Activated T-helper 9 cell treated with anti-CD3 and anti-CD28 coated beads, Interleukin-2, amount 50 U/mL, for 16 hours (primary cell): ENCODE measurements around the gene STEAP1.
"Not testable (repeated sequence)": the region's sequence is repeated elsewhere in the genome, so short reads cannot be mapped to it uniquely, and the experiment has no call there.

Experiments
- DNase-seq: peaks from one replicate; pipeline ENCODE4 v3.0.0-alpha.2; 2020; ENCODE audit warnings: low read depth

The STEAP1 gene

DNA sequence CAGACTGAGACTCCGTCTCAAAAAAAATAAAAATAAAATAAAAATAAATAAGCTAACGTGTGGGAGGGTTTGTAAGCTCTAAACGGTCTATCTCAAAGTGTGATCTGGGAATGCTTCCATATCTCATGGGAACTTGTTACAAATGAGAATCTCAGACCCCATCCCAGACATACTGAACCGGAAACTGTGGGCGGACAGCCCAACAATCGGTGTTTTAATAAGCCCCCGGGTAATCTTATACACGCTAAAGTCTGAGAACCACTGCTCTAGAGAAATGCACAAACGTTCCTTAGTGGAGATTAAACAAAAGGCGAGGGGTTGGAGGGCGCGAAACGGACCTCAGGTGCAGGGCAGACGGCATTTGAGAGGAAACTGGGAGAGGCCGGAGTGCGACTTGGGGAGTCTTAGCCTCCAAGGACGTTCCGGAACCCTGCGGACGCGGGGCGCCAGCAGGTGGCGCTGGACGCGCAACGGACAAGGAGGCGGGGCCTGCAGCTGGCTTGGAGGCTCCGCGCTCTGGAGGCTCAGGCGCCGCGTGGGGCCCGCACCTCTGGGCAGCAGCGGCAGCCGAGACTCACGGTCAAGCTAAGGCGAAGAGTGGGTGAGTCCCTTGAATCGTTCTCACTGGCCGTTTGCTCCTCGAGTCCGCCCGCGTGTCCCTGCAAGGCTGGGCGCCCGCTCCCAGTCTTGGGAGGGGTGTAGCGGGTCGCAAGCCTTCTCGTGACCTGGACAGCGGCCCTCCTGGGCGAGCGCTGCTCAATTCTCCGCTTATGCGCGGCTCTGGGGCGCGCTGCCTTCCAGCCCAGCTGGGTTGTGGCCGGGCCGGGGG, at the start of gene STEAP1:
TSS of gene STEAP1 (plus strand) at position 527 of the 829 bp plus-strand sequence. CDS start 5,320 bp downstream, outside the sequence.
- peak; percentile 79 for DNase-seq

DNA sequence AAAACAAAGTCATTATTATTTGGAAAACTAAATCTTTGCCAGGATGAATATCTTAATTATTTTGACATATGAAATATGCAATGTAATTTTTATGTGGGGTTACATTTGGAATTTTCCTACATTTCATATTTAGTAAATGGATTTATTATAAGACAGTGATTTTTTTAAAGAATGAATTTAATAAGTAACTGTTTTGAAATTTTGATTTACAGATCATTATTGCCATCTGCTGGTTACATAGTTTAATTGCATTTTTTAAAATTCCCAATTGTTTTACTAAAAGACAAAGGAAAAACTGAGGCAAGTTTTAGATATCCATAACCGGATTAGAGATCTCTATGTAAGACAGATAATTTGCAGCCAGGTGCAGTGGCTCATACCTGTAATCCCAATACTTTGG, 39.3 kb upstream of the STEAP1 start:
- not testable (repeated sequence) for DNase-seq

DNA sequence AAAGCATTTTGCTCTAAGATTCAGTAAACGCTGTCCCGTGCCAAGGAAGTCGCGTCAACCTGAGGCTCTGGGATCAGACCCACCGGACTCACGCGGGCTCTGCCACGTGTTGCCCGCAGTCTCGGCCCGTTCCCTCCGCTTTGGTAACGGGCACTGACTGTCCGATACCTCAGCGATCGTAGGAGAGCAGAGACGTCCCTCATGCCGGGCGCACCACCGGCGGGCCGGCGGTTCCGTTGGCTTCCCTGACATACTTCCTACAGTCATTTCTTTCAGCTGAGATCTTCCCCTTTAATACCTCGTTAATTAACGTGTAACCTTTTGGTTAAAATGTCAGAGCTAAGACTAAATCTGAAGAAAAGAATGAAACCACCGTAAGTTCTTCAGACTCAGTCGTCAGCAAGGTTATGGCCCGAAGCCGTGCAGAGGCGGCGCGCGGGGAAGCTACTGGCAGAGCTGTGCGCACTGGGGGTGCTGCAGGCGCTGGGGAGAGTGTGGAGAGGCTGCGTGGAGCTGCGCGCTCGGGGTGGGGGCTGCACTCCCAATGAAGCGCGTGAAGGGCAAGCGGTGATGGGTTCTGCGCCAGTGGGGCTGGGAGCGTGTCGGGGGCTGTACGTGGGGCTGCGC, 35.6 kb upstream of the STEAP1 start:
- not testable (repeated sequence) for DNase-seq

DNA sequence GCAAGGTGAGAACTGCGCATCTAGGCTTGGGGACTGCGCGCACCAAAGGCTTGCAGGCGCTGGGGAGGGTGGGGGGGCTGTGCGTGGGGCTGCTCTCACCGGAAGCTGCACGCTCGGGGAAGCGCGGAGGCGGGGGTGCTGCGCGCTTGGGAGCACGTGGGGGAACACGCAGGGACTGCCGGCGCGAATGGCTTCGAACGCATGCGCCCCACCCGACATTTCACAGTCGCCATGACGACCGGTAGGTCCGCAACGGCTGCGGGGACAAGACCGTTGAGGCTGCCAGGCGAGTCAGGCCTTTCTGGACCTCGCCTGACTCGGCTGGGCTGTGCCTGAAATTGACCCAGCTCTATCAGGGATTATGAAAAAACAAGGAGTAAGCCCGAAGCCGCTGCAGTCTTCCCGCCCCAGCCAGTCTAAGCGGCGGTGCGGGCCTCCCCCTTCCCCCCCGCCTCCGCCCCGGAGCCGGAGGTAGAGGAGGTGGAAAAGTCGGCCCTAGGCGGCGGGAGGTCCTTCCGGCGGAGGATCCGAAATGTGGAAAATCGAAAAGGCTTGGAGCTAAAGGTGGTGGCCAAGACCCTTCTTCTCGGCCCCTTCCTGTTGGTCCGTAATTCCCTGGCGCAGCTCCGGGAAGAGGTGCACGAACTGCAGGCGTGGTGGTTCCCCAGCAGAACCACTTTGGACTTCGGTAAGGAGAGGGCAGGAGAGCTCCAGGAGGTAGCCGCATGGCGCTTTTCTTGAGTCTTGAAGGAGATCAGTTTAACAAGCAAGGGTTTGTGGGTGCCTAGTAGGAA, 34.9 kb upstream of the STEAP1 start:
- no peak for DNase-seq

GRCh38 chr7:90120205-90120604, 34.1 kb upstream of the STEAP1 start:
- not testable (repeated sequence) for DNase-seq

- not testable (repeated sequence) for DNase-seq
These were observed 22.5 kb upstream of the STEAP1 start for GRCh38 chr7:90131746-90132145.

DNA sequence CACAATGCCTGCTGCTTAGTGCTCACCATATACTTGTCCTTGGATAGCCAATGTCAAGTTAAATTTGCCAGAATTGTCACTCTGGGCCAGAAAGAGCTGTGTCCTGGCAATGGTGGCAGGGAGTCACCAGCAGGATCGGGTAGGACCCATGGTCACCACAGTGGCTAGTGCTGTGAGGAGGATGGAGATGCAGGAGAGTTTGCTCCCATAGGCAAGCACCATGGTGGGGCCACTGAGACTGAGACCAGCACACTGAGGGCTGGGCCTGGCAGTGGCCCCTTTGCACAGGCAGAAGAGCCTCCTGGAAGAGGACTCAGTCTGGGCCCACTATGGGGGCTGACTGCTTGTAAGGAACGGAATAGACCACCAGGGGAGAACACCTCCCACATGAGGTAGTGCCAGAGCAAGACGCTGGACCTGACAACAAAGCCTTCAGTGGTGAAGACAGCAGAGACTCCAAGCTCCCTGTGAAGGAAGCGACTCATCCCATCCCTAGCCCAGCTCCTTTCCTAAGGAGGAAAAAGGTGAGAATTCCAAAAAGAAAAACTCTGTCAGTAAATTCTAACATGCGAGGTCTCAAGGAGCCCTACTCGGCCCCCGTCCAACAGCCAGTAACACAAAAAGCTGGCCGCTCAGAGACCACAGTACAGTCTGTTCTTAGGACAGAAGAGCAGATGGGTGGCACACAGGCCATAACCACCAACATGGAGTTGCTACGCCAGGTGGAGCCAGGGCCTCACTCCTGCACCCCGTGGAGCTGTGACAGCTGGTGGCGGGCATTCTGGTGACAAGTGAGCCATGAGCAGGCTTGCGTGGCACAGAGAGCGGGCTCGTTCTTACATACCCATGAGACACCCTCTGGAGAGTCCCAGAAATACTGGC, 6.9 kb upstream of the STEAP1 start:
- DNase-seq = not testable (repeated sequence)

GRCh38 chr7:90149428-90149827, 4.8 kb upstream of the STEAP1 start:
- not testable (repeated sequence) for DNase-seq

GRCh38 chr7:90151884-90152283, 2.4 kb upstream of the STEAP1 start:
- DNase-seq = not testable (repeated sequence)

- DNase-seq = not testable (repeated sequence)
These were observed 1.5 kb upstream of the STEAP1 start for GRCh38 chr7:90152642-90153253.

GRCh38 chr7:90155206-90155605, 937 bp downstream of the STEAP1 start:
- no peak for DNase-seq

DNA sequence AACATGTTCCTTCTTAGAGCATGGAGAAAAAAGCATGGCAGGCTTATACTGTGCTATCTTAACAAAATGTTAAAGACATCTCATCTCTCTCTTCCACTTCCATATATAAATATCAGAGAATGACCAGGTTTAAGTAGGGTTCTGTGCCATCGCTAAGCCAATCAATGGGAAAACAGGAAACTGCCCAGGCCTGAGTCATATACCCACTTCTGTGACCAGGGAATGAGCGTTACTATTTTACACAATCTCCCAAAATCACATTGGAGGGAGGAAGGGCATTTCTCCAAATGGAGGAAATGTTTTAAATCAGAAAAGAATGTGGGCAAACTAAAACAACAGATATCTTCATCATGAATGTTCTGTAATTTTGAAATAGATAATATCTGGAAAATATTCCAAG, 3.1 kb downstream of the STEAP1 start:
- not testable (repeated sequence) for DNase-seq

DNA sequence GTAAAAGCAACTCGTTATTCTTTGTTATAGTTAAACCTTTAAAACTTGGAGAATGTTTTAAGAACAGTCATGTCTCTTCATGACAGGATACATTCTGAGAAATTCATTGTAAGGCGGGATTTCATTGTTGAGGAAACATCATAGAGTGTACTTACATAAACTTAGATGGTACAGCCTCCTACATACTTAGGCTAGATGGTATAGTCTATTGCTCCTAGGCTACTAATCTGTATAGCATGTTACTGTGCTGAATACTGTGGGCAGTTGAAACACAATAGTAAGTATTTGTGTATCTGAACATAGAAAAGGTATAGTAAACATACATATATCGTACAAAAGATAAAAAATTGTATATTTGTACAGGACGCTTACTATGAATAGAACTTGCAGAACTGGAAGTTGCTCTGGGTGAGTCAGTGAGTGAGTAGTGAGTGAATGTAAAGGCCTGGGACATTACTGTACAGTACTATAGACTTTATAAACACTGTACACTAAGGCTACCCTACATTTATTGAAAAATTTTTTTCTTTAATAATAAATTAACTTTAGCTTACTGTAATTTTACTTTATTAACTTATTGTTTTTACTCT, 3.6 kb downstream of the STEAP1 start:
- not testable (repeated sequence) for DNase-seq

- DNase-seq = no peak
These were observed 9.3 kb downstream of the STEAP1 start for GRCh38 chr7:90163534-90163933.

DNA sequence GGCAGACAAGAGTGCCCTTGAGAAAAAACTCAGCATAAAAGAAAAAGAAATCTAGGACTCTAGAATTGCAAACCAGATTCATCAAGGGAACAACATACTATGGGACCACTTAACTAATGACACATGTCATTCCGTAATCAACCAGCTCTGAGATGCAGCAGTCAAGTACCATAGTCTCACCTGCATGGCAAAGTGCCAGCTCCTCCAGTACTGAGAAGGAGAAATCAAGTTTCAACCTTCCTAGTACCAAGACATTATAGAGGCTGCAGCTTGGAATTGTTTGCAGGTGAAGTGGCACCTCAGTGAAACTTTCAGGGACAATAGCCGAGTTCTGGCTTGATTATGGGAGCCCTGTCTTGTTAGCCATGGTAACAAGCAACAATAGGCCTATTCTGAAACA, 11.5 kb downstream of the STEAP1 start:
- no peak for DNase-seq

DNA sequence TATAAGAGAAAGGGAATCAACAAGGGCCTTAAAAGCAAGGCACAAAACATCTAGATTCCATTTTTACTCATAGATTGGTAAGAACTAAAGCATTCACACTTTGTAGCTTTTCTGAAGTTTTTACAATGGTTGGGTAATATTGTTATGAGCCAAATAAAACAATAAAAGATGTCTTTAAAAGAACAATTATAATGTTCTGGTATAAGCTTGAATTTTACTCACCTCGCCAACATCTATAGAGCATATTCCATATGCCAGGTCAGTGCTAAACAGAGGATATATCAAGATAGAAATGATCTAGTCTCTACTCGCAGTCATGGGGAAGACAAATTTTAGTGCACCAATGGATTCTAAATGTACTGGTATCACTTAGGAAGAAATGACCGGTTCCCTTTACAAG, 11.9 kb downstream of the STEAP1 start:
- no peak for DNase-seq

DNA sequence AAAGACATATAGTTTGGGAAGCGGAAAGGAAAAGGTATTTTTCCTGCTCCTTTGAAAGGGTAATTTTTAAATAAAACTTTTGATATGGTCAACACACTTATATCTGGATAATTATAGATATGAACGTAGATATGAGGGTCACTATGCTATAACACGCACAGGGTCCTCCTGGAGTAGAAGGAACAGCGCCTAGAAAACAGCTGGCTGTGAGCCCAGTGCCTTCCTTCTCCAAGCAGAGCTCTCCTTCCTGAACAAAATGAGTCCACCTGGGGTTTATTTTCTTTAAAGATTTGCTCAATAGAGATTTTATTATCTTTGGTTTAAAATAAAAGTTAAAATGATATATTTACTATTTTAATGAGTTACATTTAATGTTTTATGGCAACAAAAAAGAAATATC, 13.1 kb downstream of the STEAP1 start:
- DNase-seq = no peak

DNA sequence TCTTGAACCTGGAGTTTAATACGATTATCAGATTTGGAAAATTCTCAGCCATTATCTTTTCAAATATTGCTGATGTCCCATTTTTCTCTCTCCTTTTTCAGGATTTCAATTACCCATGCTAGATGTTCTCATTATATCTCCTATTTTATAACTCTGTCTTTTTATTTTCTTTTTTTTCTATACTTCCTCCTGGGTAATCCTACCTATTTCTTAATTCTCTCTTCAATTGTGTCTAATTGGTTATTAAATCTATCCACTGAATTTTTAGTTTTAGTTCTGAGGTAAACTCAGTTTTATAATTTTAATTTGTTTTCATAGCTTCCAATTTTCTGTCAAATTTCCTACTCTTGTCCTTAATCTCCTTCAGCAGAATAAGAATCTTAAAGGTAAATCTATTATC, 15.6 kb downstream of the STEAP1 start:
- DNase-seq = no peak

DNA sequence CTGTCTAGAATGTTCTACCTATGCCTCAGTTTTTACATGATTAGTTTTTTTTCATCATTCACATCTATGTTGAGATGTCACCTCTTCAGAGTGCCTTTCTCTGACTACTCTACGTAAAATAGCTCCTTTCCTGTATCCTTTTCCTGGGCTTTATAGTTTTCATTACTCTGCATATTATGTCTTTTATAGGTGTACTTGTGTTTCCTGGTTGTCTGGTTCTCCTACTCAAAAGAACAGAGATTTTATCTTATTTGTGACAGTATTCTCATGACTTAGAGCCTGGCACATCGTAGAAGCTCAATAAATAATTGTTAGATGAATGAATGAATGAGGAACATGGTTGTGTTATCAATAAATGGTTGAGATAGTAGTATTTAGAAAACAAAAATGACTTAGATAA, 17.9 kb downstream of the STEAP1 start:
- DNase-seq = no peak

DNA sequence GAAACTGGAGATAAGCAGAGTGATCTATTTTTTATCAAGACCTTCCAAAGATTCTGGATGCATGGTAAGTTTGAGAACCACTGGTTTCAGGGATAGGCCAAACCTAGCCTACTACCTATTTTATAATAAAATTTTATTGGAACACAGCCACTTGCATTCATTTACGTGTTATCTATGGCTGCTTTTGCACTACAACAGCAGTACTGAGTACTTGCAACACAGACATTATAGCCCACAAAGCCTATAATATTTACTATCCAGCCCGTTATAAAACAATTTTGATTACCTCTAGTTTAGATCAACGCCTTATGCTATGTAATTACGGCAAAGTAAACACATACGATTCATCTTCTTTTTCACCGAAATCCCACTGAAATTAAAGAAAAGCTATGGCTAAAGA, 18.4 kb downstream of the STEAP1 start:
- no peak for DNase-seq
